H9 (cell line): ENCODE measurements around the gene MED29. TPM values are rescaled to one million over a fixed set of nuclear protein-coding genes. Genes with fewer than 3 reads are reported as not detected.

Source experiments
- DNase-seq: peaks from one replicate; pipeline ENCODE4 v3.0.0-alpha.2; 2017
- H2AFZ ChIP-seq: one replicate; pipeline ENCODE4 v1.6.1; 2013; ENCODE audit warnings: mild to moderate bottlenecking, low read length, control low read depth, moderate library complexity
- H2AK5ac ChIP-seq: 2 replicates; pipeline ENCODE4 v1.6.1; 2013; ENCODE audit warnings: low read length, control low read depth, mixed read lengths; ENCODE audit not compliant: insufficient read length
- H2BK120ac ChIP-seq: one replicate; pipeline ENCODE4 v1.6.1; 2013; ENCODE audit warnings: low read depth, mild to moderate bottlenecking, low read length, control low read depth, inconsistent platforms; ENCODE audit not compliant: poor library complexity, severe bottlenecking
- H2BK12ac ChIP-seq: 2 replicates; pipeline ENCODE4 v1.6.1; 2013; ENCODE audit warnings: low read length, control low read depth, mixed read lengths, low read depth; ENCODE audit not compliant: insufficient read length
- H2BK15ac ChIP-seq: 2 replicates; pipeline ENCODE4 v1.6.1; 2013; ENCODE audit warnings: low read depth, low read length, control low read depth
- H2BK20ac ChIP-seq: one replicate; pipeline ENCODE4 v1.6.1; 2013; ENCODE audit warnings: low read depth, mild to moderate bottlenecking, low read length, control low read depth, inconsistent platforms; ENCODE audit not compliant: poor library complexity, severe bottlenecking
- H2BK5ac ChIP-seq: 2 replicates; pipeline ENCODE4 v1.6.1; 2013; ENCODE audit warnings: low read length, control low read depth, mixed read lengths; ENCODE audit not compliant: insufficient read length
- H3K14ac ChIP-seq: 2 replicates; pipeline ENCODE4 v1.6.1; 2013; ENCODE audit warnings: low read length, control low read depth; ENCODE audit not compliant: insufficient read depth
- H3K18ac ChIP-seq: 2 replicates; pipeline ENCODE4 v1.6.1; 2013; ENCODE audit warnings: low read depth, mild to moderate bottlenecking, mixed read lengths, low read length, control low read depth; ENCODE audit not compliant: insufficient read length
- H3K23ac ChIP-seq: 2 replicates; pipeline ENCODE4 v1.6.1; 2013; ENCODE audit warnings: low read length, control low read depth, mixed read lengths, low read depth; ENCODE audit not compliant: insufficient read length
- H3K23me2 ChIP-seq: 2 replicates; pipeline ENCODE4 v1.6.1; 2013; ENCODE audit warnings: low read depth, mild to moderate bottlenecking, mixed read lengths, low read length, control low read depth; ENCODE audit not compliant: insufficient read length, poor library complexity, severe bottlenecking
- H3K27ac ChIP-seq: 2 replicates; pipeline ENCODE4 v1.5.1; 2013; ENCODE audit warnings: low read length, control low read depth, mixed read lengths, low read depth; ENCODE audit not compliant: insufficient read length
- H3K27me3 ChIP-seq: 2 replicates; pipeline ENCODE4 v1.6.1; 2013; ENCODE audit warnings: low read length, control low read depth, inconsistent platforms; ENCODE audit not compliant: insufficient read depth
- H3K4ac ChIP-seq: 2 replicates; pipeline ENCODE4 v1.6.1; 2013; ENCODE audit warnings: low read depth, mild to moderate bottlenecking, control low read depth, inconsistent platforms, low read length, moderate library complexity
- H3K4me1 ChIP-seq: 2 replicates; pipeline ENCODE4 v1.6.1; 2013; ENCODE audit warnings: low read length, control low read depth, inconsistent platforms; ENCODE audit not compliant: insufficient read depth
- H3K4me2 ChIP-seq: 2 replicates; pipeline ENCODE4 v1.6.1; 2013; ENCODE audit warnings: low read length, control low read depth, mixed read lengths; ENCODE audit not compliant: insufficient read length, insufficient read depth
- H3K56ac ChIP-seq: 2 replicates; pipeline ENCODE4 v1.6.1; 2013; ENCODE audit warnings: low read depth, mild to moderate bottlenecking, mixed read lengths, low read length, control low read depth; ENCODE audit not compliant: insufficient read length
- H3K79me1 ChIP-seq: 2 replicates; pipeline ENCODE4 v1.6.1; 2013; ENCODE audit warnings: low read depth, mild to moderate bottlenecking, moderate library complexity, low read length, control low read depth, inconsistent platforms; ENCODE audit not compliant: insufficient read depth, poor library complexity, severe bottlenecking
- H3K79me2 ChIP-seq: 2 replicates; pipeline ENCODE4 v1.6.1; 2013; ENCODE audit warnings: low read length, control low read depth, inconsistent platforms; ENCODE audit not compliant: insufficient read depth
- H3K9ac ChIP-seq: 2 replicates; pipeline ENCODE4 v1.6.1; 2013; ENCODE audit warnings: low read length, control low read depth, mixed read lengths; ENCODE audit not compliant: insufficient read length; ENCODE audit errors: extremely low read depth
- H3K9me3 ChIP-seq: one replicate; pipeline ENCODE4 v1.6.1; 2013; ENCODE audit warnings: low read depth, low read length, inconsistent platforms; ENCODE audit not compliant: control insufficient read depth
- H3T11ph ChIP-seq: one replicate; pipeline ENCODE4 v1.6.1; 2013; ENCODE audit warnings: mild to moderate bottlenecking, low read length, control low read depth, inconsistent platforms
- H4K20me1 ChIP-seq: one replicate; pipeline ENCODE4 v1.6.1; 2013; ENCODE audit not compliant: control insufficient read depth, insufficient read length, insufficient read depth
- H4K5ac ChIP-seq: 2 replicates; pipeline ENCODE4 v1.6.1; 2013; ENCODE audit warnings: low read depth, mild to moderate bottlenecking, mixed read lengths, low read length, control low read depth; ENCODE audit not compliant: insufficient read length
- H4K8ac ChIP-seq: replicated peaks from 2 replicates; pipeline ENCODE4 v1.6.1; 2013; ENCODE audit warnings: low read length, control low read depth, mixed read lengths, low read depth; ENCODE audit not compliant: insufficient read length
- H4K91ac ChIP-seq: 2 replicates; pipeline ENCODE4 v1.6.1; 2013; ENCODE audit warnings: low read depth, mild to moderate bottlenecking, moderate library complexity, mixed read lengths, low read length, control low read depth; ENCODE audit not compliant: insufficient read length
- H3K27ac Mint-ChIP-seq, 3 experiments: 2 replicates in 2 of 3; 3 replicates in 1 of 3; pipeline ENCODE4 v1.8.0; 2020 to 2021; ENCODE audit warnings: mixed read lengths in 3 of 3, mild to moderate bottlenecking in 1 of 3, moderate library complexity in 1 of 3
- H3K27me3 Mint-ChIP-seq: 2 replicates; pipeline ENCODE4 v1.8.0; 2021; ENCODE audit warnings: low read depth, mild to moderate bottlenecking, moderate library complexity, mixed read lengths
- H3K36me3 Mint-ChIP-seq, 3 experiments: 2 replicates in 2 of 3; 3 replicates in 1 of 3; pipeline ENCODE4 v1.8.0; 2020 to 2021; ENCODE audit warnings: low read depth in 3 of 3, mixed read lengths in 3 of 3; ENCODE audit not compliant: insufficient read depth in 1 of 3
- H3K4me1 Mint-ChIP-seq, 2 experiments: 2 replicates each; pipeline ENCODE4 v1.8.0; 2020; ENCODE audit warnings: mixed read lengths in 2 of 2
- H3K4me3 Mint-ChIP-seq, 2 experiments: 2 replicates in 1 of 2; 3 replicates in 1 of 2; pipeline ENCODE4 v1.8.0; 2020 to 2021; ENCODE audit warnings: mild to moderate bottlenecking in 2 of 2, mixed read lengths in 2 of 2, moderate library complexity in 1 of 2
- H3K9me3 Mint-ChIP-seq, 2 experiments: 2 replicates in 1 of 2; 3 replicates in 1 of 2; pipeline ENCODE4 v1.8.0; 2020; ENCODE audit warnings: mild to moderate bottlenecking in 2 of 2, mixed read lengths in 2 of 2, moderate library complexity in 1 of 2
- WGBS: extraction: QIAGEN DNeasy Blood & Tissue Kit; methylation state at CpG from one replicate; pipeline ENCODE4 v1.1.7; 2013; ENCODE audit warnings: missing lambda C conversion rate, low lambda C conversion rate, mixed read lengths; ENCODE audit not compliant: insufficient read length; ENCODE audit errors: extremely low coverage; 5-methylcytosine and 5-hydroxymethylcytosine counted together
- total RNA-seq: library from RNA; stranded (reverse); gene quantifications from 2 replicates; pipeline ENCODE4 v1.2.1, GENCODE V29; 2021
- TF ChIP-seq, protein P1 (sequence below): fragments of 200-600 bp; sonication (generic); conservative IDR thresholded peaks from 3 replicates; pipeline ENCODE4 v1.8.0; 2021; ENCODE audit warnings: antibody characterized with exemption, mild to moderate bottlenecking

The MED29 gene
- total RNA-seq, 1 experiment from 2014 or later: 48.3 TPM

DNA sequence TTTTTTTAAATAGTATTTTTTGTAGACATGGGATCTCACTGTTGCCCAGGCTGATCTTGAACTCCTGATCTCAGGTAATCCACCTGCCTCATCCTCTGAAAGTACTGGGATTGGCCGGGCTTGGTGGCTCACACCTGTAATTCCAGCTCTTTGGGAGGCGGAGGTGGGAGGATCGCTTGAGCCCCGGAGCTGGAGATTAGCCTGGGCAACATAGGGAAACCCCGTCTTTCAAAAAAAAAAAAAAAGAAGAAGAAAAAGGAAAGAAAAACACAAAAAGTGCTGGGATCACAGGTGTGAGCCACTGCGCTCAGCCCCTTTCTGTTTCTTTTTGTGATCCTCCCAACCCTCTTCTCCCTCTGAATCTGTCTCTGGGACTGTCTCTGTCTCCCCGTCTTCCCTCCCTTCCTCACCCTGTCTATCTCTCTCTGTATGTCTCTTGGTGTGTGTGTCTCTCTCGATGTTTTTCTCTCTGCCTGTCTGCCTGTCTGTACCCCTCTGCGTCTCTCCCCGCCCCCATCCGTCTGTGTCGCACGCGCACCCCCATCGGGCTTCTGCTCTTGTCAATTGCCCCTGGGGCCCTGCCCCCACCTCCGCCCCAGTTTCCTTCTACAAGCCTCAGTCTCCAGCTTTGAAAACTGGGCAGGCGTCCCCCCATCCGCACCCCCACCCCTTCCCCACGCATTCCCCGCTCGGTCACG is 14.9 kb downstream of the MED29 start:
- no peak overlapping the region for H2AK5ac ChIP-seq
- H3K23me2 ChIP-seq: peaks cover 27% of the 10 kb centered on the region
- no peak overlapping the region for H4K91ac ChIP-seq
- no peak overlapping the region for H3K14ac ChIP-seq
- H3K9me3 ChIP-seq: no peaks in the 10 kb centered on the region
- H3K9ac ChIP-seq: no peak overlapping the region
- Mint-ChIP-seq H3K9me3 (no peaks in the 10 kb centered on the region), H3K27ac (peak overlapping the region; percentile 44 to 95 (median 70); a peak in 5 of 7 replicates), H3K27me3 (no peaks in the 10 kb centered on the region; the same call in 1 of the 2 replicates), H3K4me1 (peaks cover 43 to 57% of the 10 kb centered on the region in 2 experiments), H3K36me3 (peaks cover 6 to 13% (median 11%) of the 10 kb centered on the region in 3 experiments), H3K4me3 (peak overlapping the region; percentile 83 to 92)
- peak overlapping the region; percentile 74 for H3K4me2 ChIP-seq
- H3K27ac ChIP-seq: no peak overlapping the region
- H2BK20ac ChIP-seq: no peak overlapping the region
- H3K56ac ChIP-seq: no peak overlapping the region
- H3K79me1 ChIP-seq: no peaks in the 10 kb centered on the region
- no peaks in the 10 kb centered on the region for H4K20me1 ChIP-seq
- H3K18ac ChIP-seq: peak overlapping the region; percentile 21
- H3K79me2 ChIP-seq: peaks cover 3% of the 10 kb centered on the region; the same call in 1 of the 2 replicates
- H2BK15ac ChIP-seq: no peak overlapping the region
- H2BK12ac ChIP-seq: no peak overlapping the region
- no peak overlapping the region for H2AFZ ChIP-seq
- no CpG with 5 or more reads among the region's 22 CpGs for WGBS
- no peak overlapping the region for H3K23ac ChIP-seq
- H4K8ac ChIP-seq: no peak overlapping the region
- H3K27me3 ChIP-seq: no peaks in the 10 kb centered on the region
- H3K4me1 ChIP-seq: peaks cover 5% of the 10 kb centered on the region; the same call in 1 of the 2 replicates
- TF ChIP-seq, protein P1, sequence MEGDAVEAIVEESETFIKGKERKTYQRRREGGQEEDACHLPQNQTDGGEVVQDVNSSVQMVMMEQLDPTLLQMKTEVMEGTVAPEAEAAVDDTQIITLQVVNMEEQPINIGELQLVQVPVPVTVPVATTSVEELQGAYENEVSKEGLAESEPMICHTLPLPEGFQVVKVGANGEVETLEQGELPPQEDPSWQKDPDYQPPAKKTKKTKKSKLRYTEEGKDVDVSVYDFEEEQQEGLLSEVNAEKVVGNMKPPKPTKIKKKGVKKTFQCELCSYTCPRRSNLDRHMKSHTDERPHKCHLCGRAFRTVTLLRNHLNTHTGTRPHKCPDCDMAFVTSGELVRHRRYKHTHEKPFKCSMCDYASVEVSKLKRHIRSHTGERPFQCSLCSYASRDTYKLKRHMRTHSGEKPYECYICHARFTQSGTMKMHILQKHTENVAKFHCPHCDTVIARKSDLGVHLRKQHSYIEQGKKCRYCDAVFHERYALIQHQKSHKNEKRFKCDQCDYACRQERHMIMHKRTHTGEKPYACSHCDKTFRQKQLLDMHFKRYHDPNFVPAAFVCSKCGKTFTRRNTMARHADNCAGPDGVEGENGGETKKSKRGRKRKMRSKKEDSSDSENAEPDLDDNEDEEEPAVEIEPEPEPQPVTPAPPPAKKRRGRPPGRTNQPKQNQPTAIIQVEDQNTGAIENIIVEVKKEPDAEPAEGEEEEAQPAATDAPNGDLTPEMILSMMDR: no peak
- DNase-seq: peak; percentile 80
- H3T11ph ChIP-seq: no peak overlapping the region
- no peak overlapping the region for H3K4ac ChIP-seq
- H2BK120ac ChIP-seq: no peak overlapping the region
- no peak overlapping the region for H4K5ac ChIP-seq
- no peak overlapping the region for H2BK5ac ChIP-seq
